Activated gamma-delta T cell treated with Interleukin-2 at 50 U/mL for 16 hours (primary cell): Measurements from ENCODE around the gene VPS52.

Experiments
- DNase-seq: peaks from one replicate; pipeline ENCODE4 v3.0.0-alpha.2; 2020

Gene VPS52

GRCh38 chr6:33271468-33272274 is at the start of gene VPS52, which contains the start of gene RPS18:
Gene VPS52, minus strand, starts transcription at chr6:33271876. Its CDS starts 201 bp downstream, at chr6:33271675.
Gene RPS18, plus strand, starts transcription at chr6:33272075. Its CDS starts 45 bp downstream, at chr6:33272120.
- peak; percentile 89 for DNase-seq

- DNase-seq, result no peak
Measured at GRCh38 chr6:33321227-33321626, 49.6 kb upstream of the VPS52 start.

DNA sequence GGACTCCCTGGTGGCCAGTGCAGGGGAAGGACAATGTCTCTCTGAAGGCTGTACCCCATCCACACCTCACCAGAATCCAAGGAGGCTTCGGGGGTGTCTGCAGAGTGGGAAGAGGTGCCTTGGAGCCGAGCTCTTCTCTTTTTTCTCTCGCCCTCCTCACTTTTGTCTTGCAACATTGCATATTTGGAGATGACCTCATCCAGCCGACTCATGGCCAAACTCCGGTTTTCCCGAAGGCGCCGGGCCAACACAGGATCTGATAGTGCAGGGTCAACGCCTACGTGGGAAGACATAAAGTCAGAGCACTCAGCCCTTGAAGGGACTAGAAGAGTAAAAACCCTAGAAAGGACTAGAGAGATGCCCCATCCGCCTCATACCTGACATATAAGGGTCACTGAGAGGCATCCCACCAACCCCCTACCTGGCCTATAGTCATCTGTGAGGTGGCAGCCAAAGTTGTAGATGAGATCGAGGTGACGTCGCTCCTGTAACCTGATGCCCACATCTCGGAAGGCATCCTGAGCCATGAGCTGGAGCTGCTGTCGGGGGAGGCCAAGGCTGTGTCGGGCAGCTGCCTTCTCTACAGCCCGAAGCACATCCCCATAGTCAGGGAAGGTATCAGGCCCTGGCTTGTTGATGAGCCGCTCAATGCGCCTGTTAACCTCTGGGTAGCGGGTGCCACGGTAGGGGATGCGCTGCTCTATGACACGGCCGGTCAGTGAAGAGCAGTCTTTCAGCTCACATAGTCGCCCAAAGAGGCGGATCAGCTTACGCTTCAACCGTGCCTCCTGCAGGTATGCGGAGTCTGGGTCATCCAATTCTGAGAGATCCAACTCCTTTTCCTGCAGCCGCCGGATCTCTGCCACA is 48.9 kb upstream of the VPS52 start:
- no peak for DNase-seq

GRCh38 chr6:33319939-33320314 is 48.3 kb upstream of the VPS52 start:
- DNase-seq, result no peak

GRCh38 chr6:33318426-33319073 is 46.9 kb upstream of the VPS52 start:
- no peak for DNase-seq

DNA sequence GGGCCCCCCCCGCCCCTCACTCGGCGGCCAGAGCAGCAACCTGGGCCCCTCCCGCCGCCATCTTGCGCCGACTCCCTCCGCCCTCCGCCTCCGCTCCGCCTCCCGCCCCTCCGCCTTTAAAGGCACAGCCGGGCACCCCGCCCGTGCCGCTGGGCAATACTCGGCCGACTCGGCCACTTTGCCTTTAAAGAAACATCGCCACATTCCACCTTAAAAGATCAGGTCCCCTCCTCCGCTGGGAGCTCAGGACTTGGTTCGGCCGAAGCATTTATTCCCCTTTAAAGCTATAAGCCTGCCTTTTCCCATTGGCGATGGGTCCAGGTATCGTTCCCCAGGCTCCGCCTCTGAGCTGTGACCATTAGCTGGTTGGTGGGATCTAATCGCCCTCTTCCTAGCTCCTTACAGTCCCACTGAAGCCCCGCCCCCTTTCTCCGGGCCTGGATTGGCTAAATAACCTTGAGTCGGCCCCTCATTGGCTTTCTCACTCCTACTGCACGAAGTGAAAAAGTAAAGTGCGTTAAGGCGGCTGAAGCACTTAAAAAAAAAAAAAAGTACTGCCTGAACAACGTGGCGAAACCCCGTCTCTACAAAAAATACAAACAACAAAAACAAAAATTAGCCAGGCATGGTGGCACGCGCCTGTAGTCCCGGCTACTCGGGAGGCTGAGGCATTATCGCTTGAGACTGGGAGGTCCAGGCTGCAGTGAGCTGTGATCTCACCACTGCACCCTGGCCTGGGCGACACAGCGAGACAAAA is 46.2 kb upstream of the VPS52 start, which contains the start of gene ZBTB22:
Gene ZBTB22, minus strand, starts transcription at position 76 of the 757 bp plus-strand sequence. CDS start 828 bp downstream, outside the sequence.
- peak; percentile 97 for DNase-seq

GRCh38 chr6:33317419-33317668 is 45.7 kb upstream of the VPS52 start:
- no peak for DNase-seq

DNA sequence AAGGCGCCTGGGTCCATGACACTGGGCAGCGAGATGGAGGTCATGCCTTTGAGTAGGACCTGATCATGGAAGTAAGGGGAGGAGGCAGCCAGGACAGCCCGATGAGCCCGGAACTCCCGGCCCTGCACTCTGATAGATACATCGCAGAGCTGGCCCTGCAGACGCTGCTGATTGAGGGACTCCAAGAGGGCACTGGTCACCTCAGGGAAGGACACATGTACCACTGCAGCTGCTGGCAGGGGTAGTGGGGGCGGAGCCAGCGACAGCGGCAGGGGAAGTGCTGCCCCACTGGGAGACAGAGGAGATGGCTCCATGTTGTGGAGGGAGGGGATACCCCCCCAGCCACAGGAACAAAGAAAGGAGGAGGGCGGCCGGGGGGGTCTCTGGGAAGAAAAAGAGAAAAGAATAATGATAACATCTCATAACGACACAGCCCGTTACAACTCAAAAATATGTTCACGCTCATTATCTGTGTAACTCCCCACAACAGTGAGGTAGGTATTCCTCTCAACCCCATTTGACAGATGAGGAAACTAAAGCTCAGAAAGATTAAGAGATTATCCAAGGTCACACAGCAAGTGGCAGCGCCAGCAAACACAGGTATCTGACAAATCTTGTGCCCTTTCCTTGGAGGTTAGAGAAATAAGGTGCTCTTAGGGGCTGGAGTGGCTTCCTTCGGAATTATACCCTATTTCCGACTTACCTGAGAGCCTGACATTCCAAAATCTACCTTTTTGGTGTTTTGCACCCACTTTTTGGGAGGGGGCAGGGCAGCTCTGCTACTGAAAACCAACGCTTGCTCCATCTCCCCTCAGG is 45.1 kb upstream of the VPS52 start:
- no peak for DNase-seq

- no peak for DNase-seq
Measured at GRCh38 chr6:33315793-33316602, 44.3 kb upstream of the VPS52 start.

DNA sequence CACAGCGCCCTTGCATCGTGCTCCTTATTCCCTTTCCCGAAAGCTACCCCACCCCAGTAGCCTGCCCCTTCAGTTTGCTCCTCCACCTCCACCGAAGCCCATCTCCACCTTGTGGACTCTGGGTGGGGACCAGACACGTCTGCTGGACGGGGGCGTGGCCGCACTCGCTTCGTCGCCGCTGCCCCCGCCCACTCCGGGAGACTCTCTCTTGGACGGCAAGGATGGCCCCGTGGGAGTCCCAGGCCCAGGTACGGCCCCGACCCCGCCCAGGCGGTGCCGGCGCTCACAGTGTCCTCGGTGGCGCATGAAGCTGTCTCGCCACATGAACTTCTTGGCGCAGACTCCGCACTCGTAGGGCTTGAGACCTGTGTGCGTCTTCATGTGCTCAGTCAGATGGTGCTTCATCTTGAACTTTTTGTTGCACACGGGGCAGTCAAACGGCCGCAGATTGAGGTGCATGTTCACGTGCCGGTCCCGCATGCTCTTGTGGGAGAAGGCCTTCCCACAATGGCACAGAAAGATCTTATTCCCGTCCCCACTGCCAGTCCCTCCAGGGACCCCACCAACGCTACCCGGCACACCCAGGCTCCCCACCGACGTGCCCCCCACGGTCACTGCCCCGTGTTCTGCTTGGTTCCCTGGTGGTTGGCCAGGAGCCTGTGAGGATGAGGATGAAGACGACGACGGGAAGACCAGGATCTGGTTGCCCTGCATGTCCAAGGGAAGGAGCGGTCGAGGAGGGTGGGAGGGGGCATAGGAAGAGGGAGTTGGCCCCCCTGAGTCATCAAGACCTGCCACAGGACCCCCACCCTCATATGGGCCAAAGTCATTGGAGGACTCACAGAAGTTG is 43.5 kb upstream of the VPS52 start:
- DNase-seq, result no peak

DNA sequence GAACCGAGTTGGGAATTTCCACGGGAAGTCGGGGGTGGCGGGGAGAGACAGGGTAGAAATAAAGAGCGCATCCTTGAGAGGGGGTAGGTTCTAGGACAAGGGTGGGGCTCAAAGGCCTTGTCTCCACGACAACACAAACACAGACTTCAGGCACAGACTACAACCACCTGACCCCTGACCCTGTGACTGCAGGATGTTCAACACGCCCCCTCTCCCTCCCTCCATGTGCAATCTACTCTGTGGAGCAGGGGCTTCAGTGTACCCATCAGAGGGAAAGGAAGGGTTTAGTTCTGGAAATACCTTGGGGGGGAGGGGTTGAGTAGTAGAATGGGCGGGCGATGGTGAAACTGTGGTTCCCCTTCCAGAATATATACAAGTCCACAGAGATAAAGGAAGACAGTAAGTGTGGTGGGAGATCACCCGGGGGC is 42.9 kb upstream of the VPS52 start:
- DNase-seq, result peak; percentile 51

GRCh38 chr6:33313709-33314514 is 42.2 kb upstream of the VPS52 start, which contains the start of gene TAPBP:
Gene TAPBP, minus strand, starts transcription at chr6:33314078. Its CDS starts 37 bp downstream, at chr6:33314041.
- DNase-seq, result peak; percentile 80

GRCh38 chr6:33313105-33313708 is 41.5 kb upstream of the VPS52 start:
- no peak for DNase-seq

DNA sequence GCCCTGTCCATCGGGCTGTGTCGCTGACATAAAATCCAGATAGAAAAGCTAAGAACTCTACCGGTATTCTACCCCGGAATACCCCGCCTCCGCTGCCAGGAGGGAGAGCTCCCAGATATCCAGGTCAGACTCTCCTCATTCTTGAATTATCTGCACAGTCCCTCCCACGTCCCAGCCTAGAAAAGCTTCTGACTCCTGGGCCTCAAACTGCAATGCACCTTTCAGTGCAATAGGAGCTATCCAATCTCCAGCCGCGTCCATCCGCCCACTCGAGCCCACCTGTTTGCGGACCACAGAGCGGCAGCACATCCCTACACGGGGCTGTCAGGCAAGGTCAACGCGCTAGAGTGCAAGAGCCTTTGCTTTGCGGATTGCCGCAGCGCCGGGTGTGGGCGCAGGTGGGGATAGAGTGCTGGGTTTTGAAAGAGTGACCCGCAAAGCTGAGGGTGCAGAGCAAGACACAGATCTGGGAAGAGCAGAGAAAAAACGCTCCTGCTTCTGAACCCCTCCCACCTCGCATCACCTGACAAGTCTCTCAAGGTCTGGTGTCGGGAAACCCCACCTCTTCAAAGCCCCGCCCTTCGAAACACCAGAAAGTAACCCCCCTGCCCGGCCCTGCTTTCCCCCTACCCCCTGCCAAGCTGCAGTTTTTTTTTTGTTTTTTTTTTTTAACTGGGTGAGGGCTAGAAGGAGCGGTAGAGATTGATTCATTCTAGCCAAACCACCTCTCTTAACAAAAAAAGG is 40.9 kb upstream of the VPS52 start:
- DNase-seq, result peak; percentile 76

- no peak for DNase-seq
Measured at GRCh38 chr6:33306356-33306755, 34.7 kb upstream of the VPS52 start.

DNA sequence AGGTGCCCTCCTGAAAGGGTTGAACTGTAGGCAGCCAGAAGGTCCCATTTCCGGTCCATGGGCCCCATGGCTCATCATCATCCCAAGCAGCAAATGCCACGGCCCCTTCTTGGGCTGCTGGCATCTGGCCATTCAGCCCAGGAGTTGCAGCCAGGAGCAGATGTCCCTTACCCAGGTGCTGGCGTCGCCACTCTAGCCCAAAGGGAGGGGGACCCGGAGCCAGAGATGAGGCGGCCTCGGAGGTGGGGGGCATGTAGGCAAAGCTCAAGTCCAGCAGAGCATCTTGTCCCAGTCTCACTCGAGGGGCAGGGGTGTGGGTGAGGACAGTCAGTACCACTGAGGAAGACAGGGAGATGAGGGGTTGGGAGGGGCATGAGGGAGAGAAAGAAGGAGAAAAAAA is 33.4 kb upstream of the VPS52 start:
- no peak for DNase-seq

DNA sequence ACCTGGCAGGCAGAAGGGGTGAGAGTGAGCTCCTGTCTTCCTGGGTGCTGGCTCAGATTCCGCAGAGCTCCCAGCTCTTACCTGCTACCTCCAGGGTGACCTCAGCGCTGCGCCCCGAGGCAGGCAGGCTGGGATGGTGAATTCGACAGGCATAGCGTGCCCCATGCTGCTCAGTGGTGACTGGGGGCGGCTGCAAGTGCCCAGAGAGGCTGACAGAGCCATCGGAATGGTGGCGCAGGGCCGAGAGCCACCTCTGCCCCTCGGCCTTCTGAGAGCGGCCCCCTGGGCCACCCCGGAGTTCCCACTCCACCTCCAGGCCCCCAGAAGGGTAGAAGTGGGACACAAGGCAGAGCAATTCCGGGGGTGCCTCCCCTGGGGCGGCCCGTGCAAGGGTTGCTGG is 32.5 kb upstream of the VPS52 start:
- DNase-seq, result no peak

GRCh38 chr6:33301877-33302276 is 30.2 kb upstream of the VPS52 start:
- no peak for DNase-seq
